Skin epidermis (tissue), 12 donors: ENCODE data around the gene IAPP.
A peak's percentile ranks its signal among the peaks of the same experiment; 100 is the strongest.
"Not testable (repeated sequence)": the region's sequence is repeated elsewhere in the genome, so short reads cannot be mapped to it uniquely, and the experiment has no call there.

Experiments used
- H3K27ac ChIP-seq, 21 experiments: fragments of 200-600 bp; sonication (generic) in 11 of 21; one replicate each; pipeline ENCODE4 v1.5.0; 2020; ENCODE audit warnings: mild to moderate bottlenecking in 3 of 21, inconsistent platforms in 2 of 21, moderate library complexity in 2 of 21
- H3K4me3 ChIP-seq, 7 experiments: fragments of 200-600 bp; sonication (generic) in 2 of 7; one replicate each; pipeline ENCODE4 v1.5.0; 2020; ENCODE audit warnings: inconsistent platforms in 2 of 7, mild to moderate bottlenecking in 2 of 7, moderate library complexity in 1 of 7

IAPP gene

DNA sequence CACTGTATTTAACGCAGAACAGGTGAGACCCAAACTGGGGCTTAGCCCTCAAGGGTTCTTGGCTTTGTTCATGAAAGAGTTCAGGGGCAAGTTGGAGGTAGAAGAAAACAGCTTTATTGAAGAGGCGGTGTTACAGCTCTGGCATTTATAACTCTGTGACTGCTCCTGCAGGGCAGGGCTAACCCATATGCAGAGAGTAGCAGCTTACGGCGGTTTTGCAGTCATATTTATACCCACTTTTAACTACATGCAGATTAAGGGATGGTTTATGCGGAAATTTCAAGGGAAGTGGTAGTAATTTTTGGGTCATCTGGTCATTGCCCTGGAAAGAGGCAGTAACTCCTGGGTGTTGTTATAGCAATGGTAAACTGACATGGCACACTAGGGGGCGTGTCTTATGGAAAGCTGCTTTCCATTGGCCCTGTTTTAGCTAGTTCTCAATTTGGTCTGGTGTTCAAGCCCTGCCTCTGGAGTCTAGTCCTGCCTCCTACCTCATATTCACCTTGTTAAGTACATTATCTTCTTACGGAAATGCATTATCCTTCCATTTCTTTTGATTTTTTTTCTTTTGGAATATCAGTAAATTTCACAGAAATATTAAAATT is 1.8 kb upstream of the IAPP start:
- Histone ChIP-seq H3K4me3 (no peak overlapping the region), H3K27ac (no peak overlapping the region)

DNA sequence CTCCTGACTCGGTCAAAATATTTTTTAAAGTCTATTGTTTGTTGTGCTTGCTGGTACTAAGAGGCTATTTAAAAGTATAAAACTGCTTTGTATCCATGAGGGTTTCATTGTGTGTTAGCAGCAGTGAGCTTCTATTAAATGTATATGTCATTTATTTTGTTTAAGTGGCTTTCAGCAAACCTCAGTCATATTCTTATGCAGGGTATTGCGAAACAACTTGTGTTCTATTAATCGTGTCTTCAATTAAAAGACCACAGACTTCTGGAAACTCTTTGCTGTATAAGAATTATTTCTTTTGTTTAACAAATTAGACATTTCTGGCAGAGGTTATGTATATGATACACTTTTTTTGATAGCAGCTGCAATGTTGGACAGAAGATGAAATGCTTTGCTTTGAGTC is 6.5 kb downstream of the IAPP start:
- H3K4me3 ChIP-seq = no peak overlapping the region
- no peak overlapping the region for H3K27ac ChIP-seq

DNA sequence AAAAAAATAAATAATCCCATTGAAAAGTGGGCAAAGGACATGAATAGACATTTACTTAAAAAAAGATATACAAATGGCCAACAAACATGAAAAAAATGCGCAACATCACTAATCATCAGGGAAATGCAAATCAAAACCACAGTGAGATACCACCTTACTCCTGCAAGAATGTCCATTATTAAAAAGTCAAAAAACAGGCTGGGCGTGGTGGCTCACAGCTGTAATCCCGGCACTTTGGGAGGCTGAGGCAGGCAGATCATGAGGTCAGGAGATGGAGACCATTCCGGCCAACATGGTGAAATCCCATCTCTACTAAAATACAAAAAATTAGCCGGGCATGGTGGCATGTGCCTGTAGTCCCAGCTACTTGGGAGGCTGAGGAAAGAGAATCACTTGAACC is 8.6 kb downstream of the IAPP start:
- H3K4me3 ChIP-seq, H3K27ac ChIP-seq: not testable (repeated sequence)

DNA sequence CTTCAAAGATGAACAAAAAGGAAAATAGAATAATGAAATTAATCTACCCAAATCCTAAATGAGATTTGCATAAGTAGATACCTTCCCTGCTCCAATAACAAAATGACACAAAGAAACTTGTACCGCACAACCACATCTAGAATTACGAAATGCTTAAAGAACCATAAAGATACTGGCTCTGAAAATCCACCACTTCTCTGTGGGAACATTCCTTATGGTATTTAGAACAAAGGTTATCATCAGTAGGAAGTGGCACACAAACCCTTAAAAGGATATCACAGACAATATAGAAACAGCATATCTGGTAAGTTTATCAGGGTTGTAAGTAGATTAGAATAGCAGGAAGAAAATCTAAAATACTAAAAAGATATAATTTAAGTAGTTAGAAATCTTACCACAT is 11.6 kb downstream of the IAPP start:
- Histone ChIP-seq H3K27ac (no peak overlapping the region), H3K4me3 (no peak overlapping the region)

DNA sequence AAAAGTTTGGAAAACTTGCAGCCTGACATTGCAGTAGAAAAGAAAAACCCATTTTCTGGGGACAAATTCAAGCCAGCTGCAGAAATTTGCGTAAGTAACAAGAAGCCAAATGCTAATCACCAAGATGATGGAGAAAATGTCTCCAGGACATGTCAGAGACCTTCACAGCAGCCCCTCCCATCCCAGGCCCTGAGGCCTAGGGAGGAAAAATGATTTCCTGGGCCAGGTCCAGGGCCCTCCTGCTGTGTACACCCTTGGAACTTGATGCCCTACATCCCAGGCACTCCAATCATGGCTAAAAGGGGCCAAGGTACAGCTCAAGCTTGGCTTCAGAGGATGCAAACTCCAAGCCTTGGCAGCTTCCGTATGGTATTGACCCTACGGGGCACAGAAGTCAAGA is 14.5 kb downstream of the IAPP start:
- H3K27ac ChIP-seq = no peak overlapping the region
- H3K4me3 ChIP-seq = no peak overlapping the region

DNA sequence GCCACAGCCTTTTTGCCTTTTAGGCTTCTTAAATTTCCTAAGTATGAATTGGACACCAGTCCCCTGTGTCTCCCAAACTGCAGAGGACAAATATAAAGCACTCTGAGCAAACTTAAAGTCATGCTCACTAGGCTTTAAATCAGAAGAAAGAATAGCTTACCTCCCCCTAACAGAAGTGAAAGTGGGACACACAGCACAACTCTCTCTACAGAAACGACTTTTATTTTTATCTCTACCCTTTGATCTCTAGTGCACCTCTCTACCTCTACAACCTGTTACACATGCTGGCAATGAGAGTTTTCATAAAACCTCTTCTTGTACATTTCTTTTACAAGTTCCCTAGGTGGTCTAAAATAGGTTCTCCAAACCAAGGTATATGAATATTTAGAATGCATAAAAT is 19.7 kb downstream of the IAPP start:
- H3K27ac ChIP-seq = no peak overlapping the region
- no peak overlapping the region for H3K4me3 ChIP-seq

DNA sequence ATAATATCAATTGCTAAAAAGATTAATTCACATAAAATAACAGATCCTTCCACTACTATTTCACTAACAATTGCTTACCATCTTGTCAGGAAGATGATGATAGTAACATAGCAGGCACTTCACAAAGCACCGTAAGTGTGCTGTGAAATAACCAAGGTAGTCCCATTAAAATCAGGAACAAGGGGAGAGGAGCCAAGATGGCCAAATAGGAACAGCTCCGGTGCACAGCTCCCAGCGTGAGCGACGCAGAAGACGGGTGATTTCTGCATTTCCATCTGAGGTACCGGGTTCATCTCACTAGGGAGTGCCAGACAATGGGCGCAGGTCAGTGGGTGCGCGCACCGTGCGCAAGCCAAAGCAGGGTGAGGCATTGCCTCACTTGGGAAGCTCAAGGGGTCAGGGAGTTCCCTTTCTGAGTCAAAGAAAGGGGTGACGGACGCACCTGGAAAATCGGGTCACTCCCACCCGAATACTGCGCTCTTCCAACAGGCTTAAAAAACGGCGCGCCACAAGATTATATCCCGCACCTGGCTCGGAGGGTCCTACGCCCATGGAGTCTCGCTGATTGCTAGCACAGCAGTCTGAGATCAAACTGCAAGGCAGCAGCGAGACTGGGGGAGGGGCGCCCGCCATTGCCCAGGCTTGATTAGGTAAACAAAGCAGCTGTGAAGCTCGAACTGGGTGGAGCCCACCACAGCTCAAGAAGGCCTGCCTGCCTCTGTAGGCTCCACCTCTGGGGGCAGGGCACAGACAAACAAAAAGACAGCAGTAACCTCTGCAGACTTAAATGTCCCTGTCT is 22.3 kb downstream of the IAPP start:
- peak overlapping the region in 2 of 7 experiments; percentile 9 to 29 for H3K4me3 ChIP-seq
- not testable (repeated sequence) for H3K27ac ChIP-seq

DNA sequence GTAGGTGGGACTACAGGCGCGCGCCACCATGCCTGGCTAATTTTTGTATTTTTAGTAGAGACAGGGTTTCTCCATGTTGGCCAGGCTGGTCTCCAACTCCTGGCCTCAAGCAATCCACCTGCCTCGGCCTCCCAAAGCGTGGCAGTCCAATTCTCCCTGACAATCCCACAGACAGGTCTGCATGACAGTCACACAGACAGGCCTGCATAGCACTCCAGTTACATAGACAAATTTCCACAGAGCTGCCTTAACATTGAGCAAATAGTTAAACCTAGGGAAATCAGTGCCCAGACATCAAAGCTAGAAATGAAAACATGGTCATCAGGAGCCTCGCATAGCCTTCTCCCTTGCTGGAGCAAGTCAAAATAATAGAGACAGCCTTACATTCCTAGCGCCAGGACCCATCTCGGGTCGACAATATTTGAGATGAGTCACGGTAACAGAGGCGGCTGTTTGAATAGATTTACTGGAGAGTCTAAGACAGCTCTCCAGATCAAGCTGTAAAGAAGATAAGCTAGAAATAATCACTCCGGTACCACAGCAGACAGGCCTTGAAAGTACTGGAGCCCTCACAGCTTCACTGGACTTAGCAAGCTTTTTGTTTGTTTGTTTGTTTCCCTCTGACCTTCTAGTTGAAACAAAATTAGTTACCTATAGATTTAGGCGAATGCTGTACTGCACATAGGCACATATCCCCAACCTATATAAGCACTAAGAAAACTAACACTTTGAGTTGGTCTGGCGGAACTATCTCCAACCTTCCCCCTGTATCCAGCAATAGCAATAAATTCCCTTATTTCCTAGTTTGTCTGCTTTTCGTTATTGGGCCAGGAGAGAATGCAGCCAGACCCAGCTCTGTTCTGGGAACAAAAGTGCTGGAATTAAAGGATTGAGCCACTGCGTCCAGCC is 40.9 kb downstream of the IAPP start:
- H3K27ac ChIP-seq = no peak overlapping the region
- H3K4me3 ChIP-seq = no peak overlapping the region

DNA sequence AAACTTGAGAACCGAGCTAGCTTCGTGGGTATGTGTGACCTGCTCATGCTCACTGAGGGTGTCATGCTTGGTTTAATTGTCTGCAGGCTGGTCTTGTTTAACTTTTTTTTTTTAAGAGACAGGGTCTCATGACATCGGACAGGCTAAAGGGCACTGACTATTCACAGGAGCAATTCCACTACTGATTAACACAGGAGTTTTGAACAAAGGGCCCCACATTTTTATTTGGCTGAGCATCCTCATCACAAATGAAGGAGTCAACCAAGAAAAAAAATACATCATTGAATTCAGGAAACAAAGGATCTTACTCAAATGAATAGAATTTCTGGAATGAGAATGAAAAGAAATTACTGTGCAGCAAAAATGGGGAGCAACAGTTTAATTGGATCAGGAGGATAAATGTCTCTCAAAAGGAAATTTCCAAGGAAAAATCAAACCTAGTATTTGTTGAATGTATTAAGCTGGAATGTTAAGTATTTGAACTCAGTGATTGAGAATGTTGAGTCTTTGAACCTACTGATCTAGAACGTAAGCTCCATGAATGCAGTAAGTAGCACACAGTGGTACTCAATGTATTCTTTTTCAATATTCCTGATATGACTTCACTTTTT is 43.9 kb downstream of the IAPP start:
- H3K27ac ChIP-seq = no peak overlapping the region
- no peak overlapping the region for H3K4me3 ChIP-seq

DNA sequence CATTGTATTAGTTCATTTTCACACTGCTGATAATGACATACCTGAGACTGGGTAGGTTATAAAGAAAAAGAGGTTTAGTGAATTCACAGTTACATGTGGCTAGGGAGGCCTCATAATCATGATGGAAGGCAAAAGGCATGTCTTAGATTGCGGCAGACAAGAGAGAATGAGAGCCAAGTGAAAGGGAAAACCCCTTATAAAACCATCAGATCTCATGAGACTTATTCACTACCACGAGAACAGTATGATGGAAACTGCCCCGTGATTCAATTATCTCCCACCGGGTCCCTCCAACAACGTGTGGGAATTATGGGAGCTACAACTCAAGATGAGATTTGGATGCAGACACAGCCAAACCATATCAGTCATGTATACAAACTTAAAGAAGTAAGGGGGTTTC is 45.7 kb downstream of the IAPP start:
- not testable (repeated sequence) for H3K4me3 ChIP-seq, H3K27ac ChIP-seq

DNA sequence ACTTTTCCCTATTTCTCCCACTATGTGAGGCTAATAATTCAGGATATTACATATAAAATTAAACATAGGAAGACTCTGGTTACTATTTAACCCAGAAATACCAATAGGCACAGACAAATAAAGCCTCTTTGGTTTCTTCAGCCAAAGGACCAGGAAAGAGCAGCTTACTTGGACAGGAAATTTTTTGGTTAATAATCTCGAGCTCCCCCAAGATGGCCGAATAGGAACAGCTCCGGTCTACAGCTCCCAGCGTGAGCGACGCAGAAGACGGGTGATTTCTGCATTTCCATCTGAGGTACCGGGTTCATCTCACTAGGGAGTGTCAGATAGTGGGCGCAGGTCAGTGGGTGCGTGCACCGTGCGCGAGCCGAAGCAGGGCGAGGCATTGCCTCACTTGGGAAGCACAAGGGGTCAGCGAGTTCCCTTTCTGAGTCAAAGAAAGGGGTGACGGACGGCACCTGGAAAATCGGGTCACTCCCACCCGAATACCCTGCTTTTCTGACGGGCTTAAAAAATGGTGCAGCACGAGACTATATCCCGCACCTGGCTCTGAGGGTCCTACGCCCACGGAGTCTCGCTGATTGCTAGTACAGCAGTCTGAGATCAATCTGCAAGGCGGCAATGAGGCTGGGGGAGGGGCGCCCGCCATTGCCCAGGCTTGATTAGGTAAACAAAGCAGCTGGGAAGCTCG is 46.5 kb downstream of the IAPP start:
- peak overlapping the region in 1 of 7 experiments; percentile 36 for H3K4me3 ChIP-seq
- peak overlapping the region in 1 of 21 experiments; percentile 50 for H3K27ac ChIP-seq

DNA sequence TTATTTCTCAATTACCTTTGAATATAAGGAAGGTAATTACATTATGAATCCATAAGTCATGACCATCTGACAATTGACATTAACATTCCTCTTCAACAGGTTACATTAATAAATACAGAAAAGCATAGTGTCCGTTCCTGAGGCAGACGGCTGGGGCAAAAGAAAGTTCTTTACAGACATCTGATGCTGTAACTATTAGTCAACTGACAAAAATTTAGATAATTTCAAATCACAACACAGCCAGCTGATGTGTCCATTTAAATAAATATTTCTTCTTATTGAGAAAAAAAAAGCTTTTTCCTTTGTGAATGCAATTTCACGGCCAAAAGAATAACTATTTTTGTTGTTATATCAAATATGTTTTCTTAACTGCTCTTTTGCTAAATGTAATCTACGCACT is 55.5 kb downstream of the IAPP start:
- Histone ChIP-seq H3K4me3 (no peak overlapping the region), H3K27ac (no peak overlapping the region)
